ENCODE data around the gene FALEC.
A peak's percentile ranks its signal among the peaks of the same experiment; 100 is the strongest.

Gene FALEC

DNA sequence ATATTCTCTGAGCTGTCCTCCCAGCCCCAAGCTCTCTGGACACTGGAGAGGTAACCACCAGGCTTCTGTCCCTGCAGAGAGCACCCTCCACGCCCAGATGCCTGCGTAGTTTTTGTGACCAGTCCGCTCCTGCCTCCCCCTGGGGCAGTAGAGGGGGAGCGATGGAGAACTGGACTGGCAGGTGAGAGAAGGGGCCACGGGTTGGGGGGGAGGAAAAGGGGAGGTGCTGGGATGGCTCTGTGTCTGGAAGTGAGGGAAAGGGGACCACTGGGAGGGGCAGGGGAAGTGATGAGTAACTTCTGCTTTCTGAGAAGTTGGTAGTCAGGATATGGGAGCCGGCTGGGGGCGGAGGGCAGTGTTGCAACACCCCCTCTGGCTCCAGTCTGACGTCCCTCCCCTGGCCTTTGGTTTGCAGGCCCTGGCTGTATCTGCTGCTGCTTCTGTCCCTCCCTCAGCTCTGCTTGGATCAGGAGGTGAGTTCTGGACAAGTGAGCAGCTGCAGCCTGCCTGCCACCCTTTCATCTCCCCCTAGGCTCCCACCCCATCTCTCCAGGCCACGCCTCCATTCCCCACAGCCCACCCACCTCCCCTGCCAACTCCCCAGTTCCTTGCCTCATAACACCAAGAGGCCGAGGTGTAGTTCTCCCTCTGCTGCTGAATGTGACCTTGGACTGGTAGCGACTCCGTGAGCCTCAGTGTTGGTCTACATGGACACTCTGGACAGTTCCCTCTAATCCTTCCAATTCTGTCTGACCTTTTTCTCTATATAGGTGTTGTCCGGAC, 36.8 kb downstream of the FALEC start:
- TF ChIP-seq, protein P1, sequence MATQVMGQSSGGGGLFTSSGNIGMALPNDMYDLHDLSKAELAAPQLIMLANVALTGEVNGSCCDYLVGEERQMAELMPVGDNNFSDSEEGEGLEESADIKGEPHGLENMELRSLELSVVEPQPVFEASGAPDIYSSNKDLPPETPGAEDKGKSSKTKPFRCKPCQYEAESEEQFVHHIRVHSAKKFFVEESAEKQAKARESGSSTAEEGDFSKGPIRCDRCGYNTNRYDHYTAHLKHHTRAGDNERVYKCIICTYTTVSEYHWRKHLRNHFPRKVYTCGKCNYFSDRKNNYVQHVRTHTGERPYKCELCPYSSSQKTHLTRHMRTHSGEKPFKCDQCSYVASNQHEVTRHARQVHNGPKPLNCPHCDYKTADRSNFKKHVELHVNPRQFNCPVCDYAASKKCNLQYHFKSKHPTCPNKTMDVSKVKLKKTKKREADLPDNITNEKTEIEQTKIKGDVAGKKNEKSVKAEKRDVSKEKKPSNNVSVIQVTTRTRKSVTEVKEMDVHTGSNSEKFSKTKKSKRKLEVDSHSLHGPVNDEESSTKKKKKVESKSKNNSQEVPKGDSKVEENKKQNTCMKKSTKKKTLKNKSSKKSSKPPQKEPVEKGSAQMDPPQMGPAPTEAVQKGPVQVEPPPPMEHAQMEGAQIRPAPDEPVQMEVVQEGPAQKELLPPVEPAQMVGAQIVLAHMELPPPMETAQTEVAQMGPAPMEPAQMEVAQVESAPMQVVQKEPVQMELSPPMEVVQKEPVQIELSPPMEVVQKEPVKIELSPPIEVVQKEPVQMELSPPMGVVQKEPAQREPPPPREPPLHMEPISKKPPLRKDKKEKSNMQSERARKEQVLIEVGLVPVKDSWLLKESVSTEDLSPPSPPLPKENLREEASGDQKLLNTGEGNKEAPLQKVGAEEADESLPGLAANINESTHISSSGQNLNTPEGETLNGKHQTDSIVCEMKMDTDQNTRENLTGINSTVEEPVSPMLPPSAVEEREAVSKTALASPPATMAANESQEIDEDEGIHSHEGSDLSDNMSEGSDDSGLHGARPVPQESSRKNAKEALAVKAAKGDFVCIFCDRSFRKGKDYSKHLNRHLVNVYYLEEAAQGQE (IDR thresholded peaks at IDR 0.05; ENCODE audit: insufficient read depth in 1 of 2, low read depth in 2 of 2, low read length in 2 of 2): peak; percentile 41 to 72; a peak in 2 of 4 replicates
- TF ChIP-seq SIN3A (IDR thresholded peaks at IDR 0.05; ENCODE audit: borderline replicate concordance, insufficient read depth, low read length): no peak

DNA sequence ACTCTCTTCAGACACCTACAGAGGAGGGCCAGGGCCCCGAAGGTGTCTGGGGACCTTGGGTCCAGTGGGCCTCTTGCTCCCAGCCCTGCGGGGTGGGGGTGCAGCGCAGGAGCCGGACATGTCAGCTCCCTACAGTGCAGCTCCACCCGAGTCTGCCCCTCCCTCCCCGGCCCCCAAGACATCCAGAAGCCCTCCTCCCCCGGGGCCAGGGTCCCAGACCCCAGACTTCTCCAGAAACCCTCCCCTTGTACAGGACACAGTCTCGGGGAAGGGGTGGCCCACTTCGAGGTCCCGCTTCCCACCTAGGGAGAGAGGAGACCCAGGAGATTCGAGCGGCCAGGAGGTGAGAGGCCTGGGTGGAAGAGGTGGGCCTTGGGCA, 37.3 kb downstream of the FALEC start:
- TF ChIP-seq POLR2AphosphoS5 (IDR thresholded peaks at IDR 0.05; ENCODE audit: low read depth, low read length): no peak
- TF ChIP-seq TAF1 (IDR thresholded peaks at IDR 0.05; ENCODE audit: borderline replicate concordance, insufficient read depth, low read length): no peak
- no peak for TF ChIP-seq SIN3A (IDR thresholded peaks at IDR 0.05; ENCODE audit: borderline replicate concordance, insufficient read depth, low read length)
- TF ChIP-seq, protein P1 (IDR thresholded peaks at IDR 0.05; ENCODE audit: insufficient read depth in 1 of 2, low read depth in 2 of 2, low read length in 2 of 2): no peak
- no peak for TF ChIP-seq FOXP2 (optimal IDR thresholded peaks at IDR 0.05; ENCODE audit: borderline replicate concordance, extremely low read depth, extremely low read length, insufficient read depth)

DNA sequence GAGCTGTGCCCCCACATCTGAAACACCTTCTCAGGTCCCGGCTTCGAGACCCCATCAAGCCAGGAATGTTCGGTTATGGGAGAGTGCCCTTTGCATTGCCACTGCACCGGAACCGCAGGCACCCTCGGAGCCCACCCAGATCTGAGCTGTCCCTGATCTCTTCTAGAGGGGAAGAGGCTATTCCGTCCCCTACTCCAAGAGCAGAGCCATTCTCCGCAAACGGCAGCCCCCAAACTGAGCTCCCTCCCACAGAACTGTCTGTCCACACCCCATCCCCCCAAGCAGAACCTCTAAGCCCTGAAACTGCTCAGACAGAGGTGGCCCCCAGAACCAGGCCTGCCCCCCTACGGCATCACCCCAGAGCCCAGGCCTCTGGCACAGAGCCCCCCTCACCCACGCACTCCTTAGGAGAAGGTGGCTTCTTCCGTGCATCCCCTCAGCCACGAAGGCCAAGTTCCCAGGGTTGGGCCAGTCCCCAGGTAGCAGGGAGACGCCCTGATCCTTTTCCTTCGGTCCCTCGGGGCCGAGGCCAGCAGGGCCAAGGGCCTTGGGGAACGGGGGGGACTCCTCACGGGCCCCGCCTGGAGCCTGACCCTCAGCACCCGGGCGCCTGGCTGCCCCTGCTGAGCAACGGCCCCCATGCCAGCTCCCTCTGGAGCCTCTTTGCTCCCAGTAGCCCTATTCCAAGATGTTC, 38.0 kb downstream of the FALEC start:
- TF ChIP-seq POLR2AphosphoS5 (IDR thresholded peaks at IDR 0.05; ENCODE audit: low read depth, low read length) (no peak), TAF1 (IDR thresholded peaks at IDR 0.05; ENCODE audit: borderline replicate concordance, insufficient read depth, low read length) (no peak), SIN3A (IDR thresholded peaks at IDR 0.05; ENCODE audit: borderline replicate concordance, insufficient read depth, low read length) (no peak), FOXP2 (optimal IDR thresholded peaks at IDR 0.05; ENCODE audit: borderline replicate concordance, extremely low read depth, extremely low read length, insufficient read depth) (no peak)
- TF ChIP-seq, protein P1 (IDR thresholded peaks at IDR 0.05; ENCODE audit: insufficient read depth in 1 of 2, low read depth in 2 of 2, low read length in 2 of 2): no peak

DNA sequence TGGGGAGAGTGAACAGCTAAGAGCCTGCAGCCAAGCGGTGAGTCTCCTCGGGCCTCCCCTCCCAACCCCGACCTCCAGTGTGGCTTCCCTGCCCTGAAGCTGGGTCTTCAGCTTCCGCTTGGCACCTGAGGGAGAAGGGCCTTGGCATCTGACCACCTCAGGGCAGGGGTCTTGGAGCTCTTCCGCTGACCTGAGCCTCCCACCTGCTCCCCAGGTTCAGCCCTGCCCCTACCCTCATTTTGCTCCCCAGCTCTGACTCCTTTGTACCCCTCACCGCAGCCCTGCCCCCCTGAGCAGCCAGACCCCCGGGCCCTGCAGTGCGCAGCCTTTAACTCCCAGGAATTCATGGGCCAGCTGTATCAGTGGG, 38.5 kb downstream of the FALEC start:
- TF ChIP-seq, protein P1 (IDR thresholded peaks at IDR 0.05; ENCODE audit: insufficient read depth in 1 of 2, low read depth in 2 of 2, low read length in 2 of 2): no peak
- TF ChIP-seq TAF1 (IDR thresholded peaks at IDR 0.05; ENCODE audit: borderline replicate concordance, insufficient read depth, low read length): no peak
- no peak for TF ChIP-seq FOXP2 (optimal IDR thresholded peaks at IDR 0.05; ENCODE audit: borderline replicate concordance, extremely low read depth, extremely low read length, insufficient read depth)
- TF ChIP-seq POLR2AphosphoS5 (IDR thresholded peaks at IDR 0.05; ENCODE audit: low read depth, low read length): no peak
- no peak for TF ChIP-seq SIN3A (IDR thresholded peaks at IDR 0.05; ENCODE audit: borderline replicate concordance, insufficient read depth, low read length)

Measured in PFSK-1 (cell line).